Measurements from ENCODE around the gene RSPH6A. TPM values are rescaled to one million over a fixed set of nuclear protein-coding genes. Genes with fewer than 3 reads are reported as not detected.

The RSPH6A gene
- total and polyA plus RNA-seq, 10 of the 15 experiments (the other 5 are each of a cell fraction or from before 2014, with no cell fraction given), result 0.03 to 0.41 (median 0.22) TPM; not detected in 4

DNA sequence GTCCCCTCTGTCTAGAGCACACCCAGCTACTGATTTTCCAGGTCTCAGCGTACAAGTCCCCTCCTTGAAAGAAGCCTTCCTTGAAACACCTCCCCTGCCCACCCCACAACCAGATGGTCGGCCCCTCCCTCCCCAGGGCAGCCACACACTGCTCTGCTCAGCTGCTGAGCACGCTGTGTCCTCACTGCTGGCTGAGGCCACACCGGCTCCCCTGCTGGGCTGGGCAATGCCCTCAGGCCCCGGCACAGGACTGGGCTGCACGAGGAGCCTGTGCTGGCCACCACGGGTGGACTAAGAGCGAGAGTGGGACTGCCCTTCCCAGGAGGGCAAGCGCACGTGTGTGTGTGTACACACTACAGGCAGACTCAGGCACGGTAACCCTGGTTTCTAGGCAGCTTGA, 11.8 kb upstream of the RSPH6A start:
- no peak overlapping the region for H3K9ac ChIP-seq (ENCODE audit: control insufficient read depth, insufficient read depth, low read length)
- H3K27me3 ChIP-seq (replicated peaks in 1 of 2; ENCODE audit: control insufficient read depth in 2 of 2, insufficient read depth in 2 of 2, low read length in 1 of 2), result no peaks in the 10 kb centered on the region
- ChIA-PET SMC1A (ENCODE audit: uncharacterized antibody, unreplicated experiment) (no interaction called here), POLR2A (no interaction called here), CTCF (no interaction called here), RAD21 (ENCODE audit: unreplicated experiment) (no interaction called here)
- TF ChIP-seq, protein P1, sequence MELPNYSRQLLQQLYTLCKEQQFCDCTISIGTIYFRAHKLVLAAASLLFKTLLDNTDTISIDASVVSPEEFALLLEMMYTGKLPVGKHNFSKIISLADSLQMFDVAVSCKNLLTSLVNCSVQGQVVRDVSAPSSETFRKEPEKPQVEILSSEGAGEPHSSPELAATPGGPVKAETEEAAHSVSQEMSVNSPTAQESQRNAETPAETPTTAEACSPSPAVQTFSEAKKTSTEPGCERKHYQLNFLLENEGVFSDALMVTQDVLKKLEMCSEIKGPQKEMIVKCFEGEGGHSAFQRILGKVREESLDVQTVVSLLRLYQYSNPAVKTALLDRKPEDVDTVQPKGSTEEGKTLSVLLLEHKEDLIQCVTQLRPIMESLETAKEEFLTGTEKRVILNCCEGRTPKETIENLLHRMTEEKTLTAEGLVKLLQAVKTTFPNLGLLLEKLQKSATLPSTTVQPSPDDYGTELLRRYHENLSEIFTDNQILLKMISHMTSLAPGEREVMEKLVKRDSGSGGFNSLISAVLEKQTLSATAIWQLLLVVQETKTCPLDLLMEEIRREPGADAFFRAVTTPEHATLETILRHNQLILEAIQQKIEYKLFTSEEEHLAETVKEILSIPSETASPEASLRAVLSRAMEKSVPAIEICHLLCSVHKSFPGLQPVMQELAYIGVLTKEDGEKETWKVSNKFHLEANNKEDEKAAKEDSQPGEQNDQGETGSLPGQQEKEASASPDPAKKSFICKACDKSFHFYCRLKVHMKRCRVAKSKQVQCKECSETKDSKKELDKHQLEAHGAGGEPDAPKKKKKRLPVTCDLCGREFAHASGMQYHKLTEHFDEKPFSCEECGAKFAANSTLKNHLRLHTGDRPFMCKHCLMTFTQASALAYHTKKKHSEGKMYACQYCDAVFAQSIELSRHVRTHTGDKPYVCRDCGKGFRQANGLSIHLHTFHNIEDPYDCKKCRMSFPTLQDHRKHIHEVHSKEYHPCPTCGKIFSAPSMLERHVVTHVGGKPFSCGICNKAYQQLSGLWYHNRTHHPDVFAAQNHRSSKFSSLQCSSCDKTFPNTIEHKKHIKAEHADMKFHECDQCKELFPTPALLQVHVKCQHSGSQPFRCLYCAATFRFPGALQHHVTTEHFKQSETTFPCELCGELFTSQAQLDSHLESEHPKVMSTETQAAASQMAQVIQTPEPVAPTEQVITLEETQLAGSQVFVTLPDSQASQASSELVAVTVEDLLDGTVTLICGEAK (IDR thresholded peaks at IDR 0.05; ENCODE audit: borderline replicate concordance), result no peak
- TF ChIP-seq BMI1 (IDR thresholded peaks at IDR 0.05; ENCODE audit: borderline replicate concordance) (no peak), YBX1 (IDR thresholded peaks at IDR 0.05) (no peak), PAX8 (IDR thresholded peaks at IDR 0.05) (no peak), NFIC (IDR thresholded peaks at IDR 0.05; ENCODE audit: low read depth, low read length) (no peak), ZNF622 (IDR thresholded peaks at IDR 0.05) (no peak), NR2F1 (conservative IDR thresholded peaks at IDR 0.05) (no peak)
- TF ChIP-seq, protein P2, sequence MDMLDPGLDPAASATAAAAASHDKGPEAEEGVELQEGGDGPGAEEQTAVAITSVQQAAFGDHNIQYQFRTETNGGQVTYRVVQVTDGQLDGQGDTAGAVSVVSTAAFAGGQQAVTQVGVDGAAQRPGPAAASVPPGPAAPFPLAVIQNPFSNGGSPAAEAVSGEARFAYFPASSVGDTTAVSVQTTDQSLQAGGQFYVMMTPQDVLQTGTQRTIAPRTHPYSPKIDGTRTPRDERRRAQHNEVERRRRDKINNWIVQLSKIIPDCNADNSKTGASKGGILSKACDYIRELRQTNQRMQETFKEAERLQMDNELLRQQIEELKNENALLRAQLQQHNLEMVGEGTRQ (IDR thresholded peaks at IDR 0.05; ENCODE audit: borderline replicate concordance, low read depth, low read length), result no peak
- no peak overlapping the region for H3K4me3 ChIP-seq
- H3K79me2 ChIP-seq (ENCODE audit: control insufficient read depth, insufficient read depth, low read length), result no peaks in the 10 kb centered on the region
- no peak for ATAC-seq
- WGBS (ENCODE audit: insufficient coverage, insufficient replicate concordance, low lambda C conversion rate, missing lambda C conversion rate), result 81% methylated on average over 11 of the region's 11 CpGs
- DNase-seq (ENCODE audit: low read depth, low spot score), result no peak
- no peaks in the 10 kb centered on the region; the same call in 1 of the 2 replicates for H3K4me1 ChIP-seq (ENCODE audit: control insufficient read depth, insufficient read depth, low read length)
- H3K27ac ChIP-seq (ENCODE audit: control insufficient read depth, insufficient read depth), result no peak overlapping the region
- BruUV-seq (replicated peaks), result no TSS peak
- H3K36me3 ChIP-seq (ENCODE audit: control insufficient read depth in 2 of 2, insufficient read depth in 2 of 2, low read length in 1 of 2), result peaks cover 26 to 57% of the 10 kb centered on the region in 2 experiments
- intact Hi-C loops (cut with micrococcal nuclease; ENCODE audit: unreplicated experiment) (no loop called here), in situ Hi-C loops (cut with MboI) (no loop called here)
- no peaks in the 10 kb centered on the region for H4K20me1 ChIP-seq (ENCODE audit: control insufficient read depth, insufficient read depth)
- H3K4me2 ChIP-seq (ENCODE audit: control insufficient read depth, insufficient read depth), result no peak overlapping the region
- no peaks in the 10 kb centered on the region for H3K9me3 ChIP-seq (replicated peaks; ENCODE audit: control insufficient read depth, insufficient read depth, low read length)
- no peak for FAIRE-seq
- no peak overlapping the region for H2AFZ ChIP-seq (ENCODE audit: control insufficient read depth, low read depth, low read length)
